SK-N-SH (cell line): ENCODE data around the gene SENP3. TPM values are rescaled to one million over a fixed set of nuclear protein-coding genes. Genes with fewer than 3 reads are reported as not detected.

ENCODE experiments used
- CHD2 ChIP-seq: fragments of 150-350 bp; IDR thresholded peaks from 2 replicates; pipeline ENCODE4 v1.6.1; 2018; ENCODE audit warnings: low read length; ENCODE audit not compliant: partially characterized antibody
- ELF1 ChIP-seq: IDR thresholded peaks from 2 replicates; pipeline ENCODE4 v1.4.0; 2012
- EP300 ChIP-seq, 2 experiments: IDR thresholded peaks; 2 replicates each; pipeline versions ENCODE4 v1.4.0 to v1.6.1; 2012; ENCODE audit warnings: borderline replicate concordance in 1 of 2, low read depth in 1 of 2, low read length in 1 of 2
- EZH2phosphoT487 ChIP-seq: fragments of 200-600 bp; sonication (generic); IDR thresholded peaks from 2 replicates; pipeline ENCODE4 v1.6.1; 2017; ENCODE audit warnings: low read depth, mixed run types, mild to moderate bottlenecking, antibody characterized with exemption, moderate library complexity, borderline replicate concordance
- FOXJ3 ChIP-seq: sonication (generic); formaldehyde crosslinking; IDR thresholded peaks from 2 replicates; pipeline ENCODE4 v1.5.1; 2020; ENCODE audit warnings: mild to moderate bottlenecking, missing genetic modification reagents
- MEF2A ChIP-seq: IDR thresholded peaks from 2 replicates; pipeline ENCODE4 v1.4.0; 2012; ENCODE audit warnings: low read depth, borderline replicate concordance
- NFIC ChIP-seq: IDR thresholded peaks from 2 replicates; pipeline ENCODE4 v1.4.0; 2012; ENCODE audit warnings: borderline replicate concordance
- POLR2AphosphoS5 ChIP-seq: IDR thresholded peaks from 2 replicates; pipeline ENCODE4 v1.6.1; 2012; ENCODE audit warnings: low read depth, low read length
- RAD21 ChIP-seq: IDR thresholded peaks from 2 replicates; pipeline ENCODE4 v1.6.1; 2012; ENCODE audit warnings: mild to moderate bottlenecking, low read length
- REST ChIP-seq: IDR thresholded peaks from 2 replicates; pipeline ENCODE4 v1.6.1; 2012; ENCODE audit warnings: mild to moderate bottlenecking, low read depth, low read length, moderate library complexity
- RFX5 ChIP-seq: IDR thresholded peaks from 2 replicates; pipeline ENCODE4 v1.6.1; 2012; ENCODE audit warnings: mild to moderate bottlenecking, improper control_type of control experiment, low read length
- RXRA ChIP-seq: IDR thresholded peaks from 2 replicates; pipeline ENCODE4 v1.4.0; 2012; ENCODE audit warnings: low read depth, mild to moderate bottlenecking, borderline replicate concordance
- SMC3 ChIP-seq: IDR thresholded peaks from 2 replicates; pipeline ENCODE4 v1.6.1; 2012; ENCODE audit warnings: low read depth, low read length, improper control_type of control experiment
- TAF1 ChIP-seq: IDR thresholded peaks from 2 replicates; pipeline ENCODE4 v1.6.1; 2012; ENCODE audit warnings: low read depth, mild to moderate bottlenecking, low read length, moderate library complexity, borderline replicate concordance
- TCF12 ChIP-seq: IDR thresholded peaks from 2 replicates; pipeline ENCODE4 v1.4.0; 2012
- TEAD4 ChIP-seq: IDR thresholded peaks from 2 replicates; pipeline ENCODE4 v1.4.0; 2012; ENCODE audit warnings: mild to moderate bottlenecking, borderline replicate concordance; ENCODE audit not compliant: insufficient read depth
- YY1 ChIP-seq: IDR thresholded peaks from 2 replicates; pipeline ENCODE4 v1.4.0; 2012; ENCODE audit warnings: low read depth, mild to moderate bottlenecking
- ZBTB33 ChIP-seq: IDR thresholded peaks from 2 replicates; pipeline ENCODE4 v1.4.0; 2012; ENCODE audit warnings: low read depth, borderline replicate concordance
- polyA plus RNA-seq, 3 experiments: library from polyadenylated mRNA; depleted of rRNA; stranded (reverse); fragments of >200 nt; gene quantifications; 2 replicates each; pipeline ENCODE4 v1.2.3, GENCODE V29; 2012
- TF ChIP-seq, protein P1 (sequence below): fragments of 150-350 bp; IDR thresholded peaks from 2 replicates; pipeline ENCODE4 v1.6.1; 2017; ENCODE audit warnings: antibody characterized with exemption, low read length, low read depth, borderline replicate concordance
- TF ChIP-seq, protein P2 (sequence below): fragments of 150-350 bp; IDR thresholded peaks from 2 replicates; pipeline ENCODE4 v1.6.1; 2016; ENCODE audit warnings: mild to moderate bottlenecking, low read depth, low read length

The SENP3 gene
- polyA plus RNA-seq, 1 of the 3 experiments (the other 2 are of a cell fraction): 80.8 TPM

GRCh38 chr17:7614425-7615264 lies 52.9 kb downstream of the SENP3 start, which contains the start of gene FXR2 (continued):
- TF ChIP-seq REST: no peak; the same call in 1 of the 2 replicates
- peak; percentile 93 for TF ChIP-seq RFX5
- no peak for TF ChIP-seq TEAD4
- TF ChIP-seq CHD2: no peak
- TF ChIP-seq, protein P1, sequence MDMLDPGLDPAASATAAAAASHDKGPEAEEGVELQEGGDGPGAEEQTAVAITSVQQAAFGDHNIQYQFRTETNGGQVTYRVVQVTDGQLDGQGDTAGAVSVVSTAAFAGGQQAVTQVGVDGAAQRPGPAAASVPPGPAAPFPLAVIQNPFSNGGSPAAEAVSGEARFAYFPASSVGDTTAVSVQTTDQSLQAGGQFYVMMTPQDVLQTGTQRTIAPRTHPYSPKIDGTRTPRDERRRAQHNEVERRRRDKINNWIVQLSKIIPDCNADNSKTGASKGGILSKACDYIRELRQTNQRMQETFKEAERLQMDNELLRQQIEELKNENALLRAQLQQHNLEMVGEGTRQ: no peak
- TF ChIP-seq ZBTB33: no peak
- peak; percentile 36 for TF ChIP-seq RAD21
- no peak for TF ChIP-seq EZH2phosphoT487
- TF ChIP-seq TAF1: peak; percentile 71
- peak; percentile 26; the same call in 1 of the 2 replicates for TF ChIP-seq POLR2AphosphoS5
- no peak for TF ChIP-seq FOXJ3 (CRISPR knock-in tag)
- no peak for TF ChIP-seq MEF2A
- no peak for TF ChIP-seq TCF12
- TF ChIP-seq ELF1: no peak; the same call in 1 of the 2 replicates
- no peak for TF ChIP-seq SMC3
- TF ChIP-seq, protein P2, sequence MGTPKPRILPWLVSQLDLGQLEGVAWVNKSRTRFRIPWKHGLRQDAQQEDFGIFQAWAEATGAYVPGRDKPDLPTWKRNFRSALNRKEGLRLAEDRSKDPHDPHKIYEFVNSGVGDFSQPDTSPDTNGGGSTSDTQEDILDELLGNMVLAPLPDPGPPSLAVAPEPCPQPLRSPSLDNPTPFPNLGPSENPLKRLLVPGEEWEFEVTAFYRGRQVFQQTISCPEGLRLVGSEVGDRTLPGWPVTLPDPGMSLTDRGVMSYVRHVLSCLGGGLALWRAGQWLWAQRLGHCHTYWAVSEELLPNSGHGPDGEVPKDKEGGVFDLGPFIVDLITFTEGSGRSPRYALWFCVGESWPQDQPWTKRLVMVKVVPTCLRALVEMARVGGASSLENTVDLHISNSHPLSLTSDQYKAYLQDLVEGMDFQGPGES: no peak
- TF ChIP-seq YY1: 0 out of 2 replicates have a peak, but pooled peaks have one; percentile 16
- TF ChIP-seq NFIC: no peak
- no peak for TF ChIP-seq RXRA
- TF ChIP-seq EP300 (IDR thresholded peaks at IDR 0.05; ENCODE audit: borderline replicate concordance in 1 of 2, low read depth in 1 of 2, low read length in 1 of 2): peak in 1 of 2 experiments; percentile 35; a peak in 1 of 4 replicates
